ENCODE measurements around the gene PRDM16.

PRDM16 gene

GRCh38 chr1:3393987-3394920 is 325.3 kb downstream of the PRDM16 start (continued):
- TF ChIP-seq ZNF398 (tag by site-specific recombination; IDR thresholded peaks at IDR 0.05) (peak; percentile 75), KLF17 (tag by site-specific recombination; IDR thresholded peaks at IDR 0.05) (peak; percentile 26; the same call in 1 of the 2 replicates), HOXD13 (CRISPR knock-in tag; IDR thresholded peaks at IDR 0.05; ENCODE audit: borderline replicate concordance) (no peak), ZNF202 (tag by site-specific recombination; IDR thresholded peaks at IDR 0.05; ENCODE audit: borderline replicate concordance) (no peak), ZNF600 (tag by site-specific recombination; IDR thresholded peaks at IDR 0.05) (no peak), ZNF2 (tag by site-specific recombination; IDR thresholded peaks at IDR 0.05) (no peak), KLF8 (tag by site-specific recombination; IDR thresholded peaks at IDR 0.05) (0 out of 2 replicates have a peak, but pooled peaks have one; percentile 29), ZSCAN4 (tag by site-specific recombination; IDR thresholded peaks at IDR 0.05) (no peak), ZIC2 (tag by site-specific recombination; IDR thresholded peaks at IDR 0.05) (peak; percentile 61), OSR2 (tag by site-specific recombination; IDR thresholded peaks at IDR 0.05) (no peak), ZNF175 (tag by site-specific recombination; IDR thresholded peaks at IDR 0.05) (no peak), ZNF529 (tag by site-specific recombination; IDR thresholded peaks at IDR 0.05; ENCODE audit: insufficient replicate concordance) (no peak), ZNF423 (tag by site-specific recombination; IDR thresholded peaks at IDR 0.05) (peak; percentile 54; the same call in 1 of the 2 replicates), ZNF837 (tag by site-specific recombination; IDR thresholded peaks at IDR 0.05) (no peak), ZBTB17 (tag by site-specific recombination; IDR thresholded peaks at IDR 0.05) (no peak), ZNF596 (tag by site-specific recombination; IDR thresholded peaks at IDR 0.05) (no peak), EGR2 (tag by site-specific recombination; IDR thresholded peaks at IDR 0.05; ENCODE audit: low read depth) (peak; percentile 27; the same call in 1 of the 2 replicates), ZNF654 (tag by site-specific recombination; IDR thresholded peaks at IDR 0.05; ENCODE audit: low read depth) (no peak), ZNF341 (tag by site-specific recombination; IDR thresholded peaks at IDR 0.05; ENCODE audit: low read depth) (peak; percentile 54), ZNF501 (tag by site-specific recombination; IDR thresholded peaks at IDR 0.05) (no peak), ZNF280D (tag by site-specific recombination; IDR thresholded peaks at IDR 0.05) (no peak)
